Ovary (tissue), 9 donors: Measurements from ENCODE around the gene ZNF609. TPM values are rescaled to one million over a fixed set of nuclear protein-coding genes. Genes with fewer than 3 reads are reported as not detected.

Experiments
- DNase-seq, 5 donors: peaks; one replicate each; pipeline ENCODE4 v3.0.0-alpha.2; 2019 to 2020
- H3K27ac ChIP-seq, 2 donors: fragments of 200-600 bp; one replicate each; pipeline versions ENCODE4 v1.5.1 to v1.8.0; 2019 to 2022
- H3K27me3 ChIP-seq: fragments of 200-600 bp; one replicate; pipeline ENCODE4 v1.8.0; 2022
- H3K36me3 ChIP-seq: fragments of 200-600 bp; sonication (generic); one replicate; pipeline ENCODE4 v1.5.1; 2019
- H3K4me1 ChIP-seq: one replicate; pipeline ENCODE4 v1.8.1; 2013; ENCODE audit warnings: mild to moderate bottlenecking, moderate library complexity; ENCODE audit not compliant: insufficient read depth
- H3K4me3 ChIP-seq: fragments of 200-600 bp; sonication (generic); one replicate; pipeline ENCODE4 v1.5.1; 2017
- H3K9me3 ChIP-seq, 2 donors: fragments of 200-600 bp in 1 of 2; sonication (generic) in 1 of 2; one replicate each; pipeline versions ENCODE4 v1.5.1 to v1.8.1; 2013 to 2019; ENCODE audit warnings: mild to moderate bottlenecking in 1 of 2, moderate library complexity in 1 of 2
- EP300 ChIP-seq: sonication (generic); formaldehyde crosslinking; IDR thresholded peaks from one replicate; pipeline ENCODE4 v1.6.1; 2017; ENCODE audit warnings: antibody characterized with exemption
- POLR2A ChIP-seq: fragments of 450-650 bp; IDR thresholded peaks from one replicate; pipeline ENCODE4 v1.6.1; 2017; ENCODE audit warnings: antibody characterized with exemption, mild to moderate bottlenecking, moderate library complexity
- WGBS, 3 donors: extraction: QIAGEN DNeasy Blood & Tissue Kit in 1 of 3; methylation state at CpG; one replicate each; pipeline versions ENCODE4 v1.1.5 to v1.1.7; 2013 to 2017; 5-methylcytosine and 5-hydroxymethylcytosine counted together
- intact Hi-C, 4 donors: fragments of 100-400 bp; cut with DNase I; formaldehyde crosslinking; loops; one replicate each; pipeline versions ENCODE4 v1.11.0 to v1.15.1; 2022 to 2023
- polyA plus RNA-seq, 2 donors: library from polyadenylated mRNA; stranded (reverse); fragments of 200-250 nt in 1 of 2; fragments of 350-450 nt in 1 of 2; fragmentation: Illumina TruSeq in 1 of 2; extraction: RNeasy Lipid Tissue Mini Kit (QIAGEN cat#74804) in 1 of 2; gene quantifications; one replicate each; pipeline ENCODE4 v1.2.3, GENCODE V29; 2013 to 2014
- total RNA-seq, 7 donors: library from RNA; depleted of rRNA in 2 of 7; stranded (reverse); fragments of >200 nt in 2 of 7; fragmentation: NEBNext Ultra II Directional in 3 of 7; extraction: Animal tissue kit (Norgen Biotek cat#: 25700) in 3 of 7; gene quantifications; one replicate each; pipeline versions ENCODE4 v1.1.0 to v1.2.4, GENCODE V29; 2016 to 2023
- TF ChIP-seq, protein P1 (sequence below), 3 donors: fragments of 450-650 bp in 2 of 3; fragments of 200-600 bp in 1 of 3; IDR thresholded peaks; one replicate each; pipeline versions ENCODE4 v1.5.1 to v1.8.0; 2016 to 2022; ENCODE audit warnings: antibody characterized with exemption in 3 of 3, mild to moderate bottlenecking in 1 of 3
- donor health status: DM: no; HTN: no; CAD: no; lungs with moderate emphysema.
- donor health status: DM: no; HTN: no; CAD: no.
- donor health status: Bipolar disorder and iron deficiency.
- donor health status: DM: yes; HTN: yes; CAD: no.
- donor health status: DM: no; HTN: no; CAD: no.
- donor health status: DM: yes; HTN: yes; CAD: no.

ZNF609 gene
- total and polyA plus RNA-seq, 9 donors: 18.4 to 63.6 (median 40.7) TPM

DNA sequence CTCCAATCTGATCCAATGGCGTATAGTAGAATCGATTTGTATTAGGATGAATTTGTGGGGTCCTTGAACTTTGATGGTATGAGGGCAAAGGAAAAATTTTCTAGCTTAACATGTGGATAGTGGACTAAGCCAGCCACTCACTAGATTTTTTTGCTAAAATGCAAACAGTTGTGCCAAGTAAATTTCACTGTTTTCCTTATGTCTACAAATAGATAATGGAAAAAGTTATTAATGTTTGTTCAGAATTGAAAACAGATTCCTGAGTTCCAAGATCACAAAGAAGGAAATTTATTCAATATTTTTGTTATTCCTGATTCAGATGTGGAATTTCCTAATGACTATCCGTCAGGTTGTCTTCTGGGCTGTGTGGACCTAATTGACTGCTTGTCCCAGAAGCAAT is 35.2 kb upstream of the ZNF609 start:
- H3K4me1 ChIP-seq: peaks cover 3% of the 10 kb centered on the region
- TF ChIP-seq, protein P1, sequence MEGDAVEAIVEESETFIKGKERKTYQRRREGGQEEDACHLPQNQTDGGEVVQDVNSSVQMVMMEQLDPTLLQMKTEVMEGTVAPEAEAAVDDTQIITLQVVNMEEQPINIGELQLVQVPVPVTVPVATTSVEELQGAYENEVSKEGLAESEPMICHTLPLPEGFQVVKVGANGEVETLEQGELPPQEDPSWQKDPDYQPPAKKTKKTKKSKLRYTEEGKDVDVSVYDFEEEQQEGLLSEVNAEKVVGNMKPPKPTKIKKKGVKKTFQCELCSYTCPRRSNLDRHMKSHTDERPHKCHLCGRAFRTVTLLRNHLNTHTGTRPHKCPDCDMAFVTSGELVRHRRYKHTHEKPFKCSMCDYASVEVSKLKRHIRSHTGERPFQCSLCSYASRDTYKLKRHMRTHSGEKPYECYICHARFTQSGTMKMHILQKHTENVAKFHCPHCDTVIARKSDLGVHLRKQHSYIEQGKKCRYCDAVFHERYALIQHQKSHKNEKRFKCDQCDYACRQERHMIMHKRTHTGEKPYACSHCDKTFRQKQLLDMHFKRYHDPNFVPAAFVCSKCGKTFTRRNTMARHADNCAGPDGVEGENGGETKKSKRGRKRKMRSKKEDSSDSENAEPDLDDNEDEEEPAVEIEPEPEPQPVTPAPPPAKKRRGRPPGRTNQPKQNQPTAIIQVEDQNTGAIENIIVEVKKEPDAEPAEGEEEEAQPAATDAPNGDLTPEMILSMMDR (IDR thresholded peaks at IDR 0.05): no peak
- TF ChIP-seq EP300: no peak
- no peak for TF ChIP-seq POLR2A
- H3K27me3 ChIP-seq: no peaks in the 10 kb centered on the region
- WGBS, 3 donors: 23 to 44% (median 32%) methylated on average over 3 of the region's 3 CpGs
- H3K27ac ChIP-seq: peak overlapping the region in 1 of 2 donors; percentile 31
- no peaks in the 10 kb centered on the region for H3K9me3 ChIP-seq
- H3K36me3 ChIP-seq: no peaks in the 10 kb centered on the region
- no peak overlapping the region for H3K4me3 ChIP-seq
- intact Hi-C loops: loop anchor here in 2 of 4 donors (5.0 to 10.0 kb wide), 3 partner anchors 257 to 390 kb away; no protein-coding TSS in a partner anchor
- DNase-seq: no peak

DNA sequence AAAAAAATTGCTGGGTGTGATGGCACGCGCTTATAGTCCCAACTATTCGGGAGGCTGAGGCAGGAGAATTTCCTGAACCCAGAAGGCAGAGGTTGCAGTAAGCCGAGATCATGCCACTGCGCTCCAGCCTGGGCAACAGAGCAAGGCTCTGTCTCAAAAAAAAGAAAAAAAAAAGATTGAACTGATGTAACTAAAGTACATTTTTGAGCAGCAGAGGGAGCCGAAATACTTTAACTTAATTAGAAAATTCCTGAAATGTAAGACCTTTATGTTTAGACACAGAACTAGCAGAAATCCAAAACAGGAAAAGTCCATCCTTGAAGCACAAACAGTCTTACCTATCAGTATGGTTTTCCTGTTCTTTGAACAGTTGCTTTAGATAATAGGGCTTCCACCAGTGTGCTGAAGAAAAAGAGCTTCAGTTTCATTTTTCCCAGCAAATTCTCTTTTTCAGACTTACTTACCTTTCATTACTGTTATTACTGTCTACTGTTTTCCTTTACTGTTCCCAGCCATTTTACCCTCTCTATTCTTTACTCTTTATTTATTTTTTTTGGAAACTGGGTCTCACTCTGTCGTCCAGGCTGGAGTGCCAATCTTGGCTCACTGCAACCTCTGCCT is 33.4 kb upstream of the ZNF609 start:
- H3K4me3 ChIP-seq: no peak overlapping the region
- no peak for DNase-seq
- WGBS, 3 donors: 36 to 45% (median 38%) methylated on average over 7 of the region's 7 CpGs
- peaks cover 3% of the 10 kb centered on the region for H3K4me1 ChIP-seq
- TF ChIP-seq, protein P1 (IDR thresholded peaks at IDR 0.05): peak in 2 of 3 donors; percentile 43 to 44
- TF ChIP-seq POLR2A (no peak), EP300 (no peak)
- H3K27me3 ChIP-seq: no peaks in the 10 kb centered on the region
- H3K9me3 ChIP-seq: no peaks in the 10 kb centered on the region
- peak overlapping the region in 1 of 2 donors; percentile 3 for H3K27ac ChIP-seq
- H3K36me3 ChIP-seq: no peaks in the 10 kb centered on the region
- intact Hi-C loops: loop anchor here in 2 of 4 donors (5.0 to 10.0 kb wide), 3 partner anchors 255 to 388 kb away; no protein-coding TSS in a partner anchor

DNA sequence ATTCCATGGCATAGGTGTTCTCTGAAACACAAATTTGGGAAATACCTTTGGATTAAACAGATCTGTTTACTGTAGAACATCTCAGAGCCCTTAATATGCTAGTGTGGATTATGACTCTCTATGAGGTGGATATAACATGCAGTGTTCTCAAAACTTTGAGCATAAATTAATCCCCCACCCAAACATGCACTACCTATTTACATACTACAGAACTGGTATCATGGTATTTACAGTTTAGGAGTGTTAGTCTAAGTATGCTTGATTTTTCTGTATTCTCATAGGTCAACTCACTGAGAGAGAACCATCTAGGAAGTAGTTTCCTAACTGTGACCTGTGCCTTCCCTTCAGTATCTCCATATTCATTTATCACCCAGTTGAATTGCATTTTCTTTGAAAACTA is 30.9 kb upstream of the ZNF609 start:
- Histone ChIP-seq H3K9me3 (no peaks in the 10 kb centered on the region), H3K4me1 (peaks cover 3% of the 10 kb centered on the region), H3K27me3 (no peaks in the 10 kb centered on the region), H3K4me3 (no peak overlapping the region), H3K27ac (peak overlapping the region in 1 of 2 donors; percentile 72), H3K36me3 (no peaks in the 10 kb centered on the region)
- intact Hi-C loops: loop anchor here in 2 of 4 donors (5.0 to 10.0 kb wide), 3 partner anchors 253 to 385 kb away; no protein-coding TSS in a partner anchor
- DNase-seq: no peak
- TF ChIP-seq EP300: no peak
- no peak for TF ChIP-seq POLR2A
- TF ChIP-seq, protein P1 (IDR thresholded peaks at IDR 0.05): no peak

DNA sequence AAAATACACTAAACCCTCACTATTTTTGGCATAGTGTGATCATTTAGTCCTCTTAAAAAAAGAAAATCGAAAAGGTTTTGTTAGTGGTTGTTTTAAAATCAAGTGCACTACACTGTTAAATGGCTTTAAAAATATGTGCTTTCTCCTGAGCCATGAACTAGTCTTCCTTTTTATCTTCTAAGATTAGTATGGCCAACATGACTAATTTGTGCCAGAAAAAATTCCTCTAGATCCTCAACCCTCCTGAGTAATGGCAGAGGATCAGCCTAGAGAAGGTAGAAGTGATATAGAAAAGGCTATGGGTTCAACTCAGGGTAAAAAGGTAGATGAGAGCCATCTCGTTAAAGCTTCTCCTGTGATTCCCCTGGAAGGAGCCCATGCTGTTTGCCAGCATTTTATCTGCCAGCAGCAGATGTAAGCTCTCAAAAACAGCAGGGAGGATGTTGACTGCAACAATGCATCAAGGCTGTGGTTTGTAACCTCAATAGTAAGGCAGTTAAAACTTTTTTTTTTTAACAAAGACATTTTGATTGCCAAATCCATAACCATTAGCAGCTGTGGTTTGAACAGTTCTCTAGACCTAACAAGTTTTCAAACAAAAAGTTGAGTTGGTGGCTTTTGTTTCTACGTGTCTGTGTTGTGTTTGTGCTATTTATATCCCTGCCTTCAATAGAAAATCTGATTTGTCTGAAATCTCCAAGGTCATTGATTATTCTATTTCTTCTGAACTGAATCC is 30.2 kb upstream of the ZNF609 start:
- H3K4me3 ChIP-seq: no peak overlapping the region
- intact Hi-C loops: loop anchor here in 2 of 4 donors (5.0 to 10.0 kb wide), 3 partner anchors 252 to 385 kb away; no protein-coding TSS in a partner anchor
- 3 to 7% (median 5%) methylated on average over 3 of the region's 3 CpGs for WGBS, 3 donors
- H3K36me3 ChIP-seq: no peaks in the 10 kb centered on the region
- peak overlapping the region in 1 of 2 donors; percentile 72 for H3K27ac ChIP-seq
- H3K27me3 ChIP-seq: no peaks in the 10 kb centered on the region
- peak; percentile 48 to 71 (median 57) for DNase-seq
- H3K9me3 ChIP-seq: no peaks in the 10 kb centered on the region
- peaks cover 3% of the 10 kb centered on the region for H3K4me1 ChIP-seq
- no peak for TF ChIP-seq POLR2A
- TF ChIP-seq, protein P1 (IDR thresholded peaks at IDR 0.05): no peak
- no peak for TF ChIP-seq EP300
